Endothelial cell (in vitro differentiated cells): ENCODE measurements around the gene TMEM178A. TPM values are rescaled to one million over a fixed set of nuclear protein-coding genes. Genes with fewer than 3 reads are reported as not detected.

Experiments
- DNase-seq: peaks from one replicate; pipeline ENCODE4 v3.0.0; 2021; ENCODE audit warnings: low spot score
- H3K27ac Mint-ChIP-seq: one replicate; pipeline ENCODE4 v1.8.0; 2021; ENCODE audit warnings: mixed read lengths, inconsistent platforms; ENCODE audit not compliant: unreplicated experiment
- H3K27me3 Mint-ChIP-seq: one replicate; pipeline ENCODE4 v1.8.0; 2021; ENCODE audit warnings: mild to moderate bottlenecking, moderate library complexity, mixed read lengths, inconsistent platforms; ENCODE audit not compliant: unreplicated experiment
- H3K36me3 Mint-ChIP-seq: one replicate; pipeline ENCODE4 v1.8.0; 2021; ENCODE audit warnings: mild to moderate bottlenecking, low read depth, mixed read lengths, inconsistent platforms; ENCODE audit not compliant: unreplicated experiment
- H3K4me1 Mint-ChIP-seq: one replicate; pipeline ENCODE4 v1.8.0; 2021; ENCODE audit warnings: mild to moderate bottlenecking, mixed read lengths, inconsistent platforms; ENCODE audit not compliant: unreplicated experiment
- H3K4me3 Mint-ChIP-seq: one replicate; pipeline ENCODE4 v1.8.0; 2021; ENCODE audit warnings: mild to moderate bottlenecking, mixed read lengths, inconsistent platforms; ENCODE audit not compliant: unreplicated experiment
- H3K9me3 Mint-ChIP-seq: one replicate; pipeline ENCODE4 v1.8.0; 2021; ENCODE audit warnings: mixed read lengths, inconsistent platforms; ENCODE audit not compliant: unreplicated experiment
- CTCF ChIP-seq: fragments of 200-600 bp; sonication (generic); IDR thresholded peaks from one replicate; pipeline ENCODE4 v1.5.0; 2021; ENCODE audit warnings: antibody characterized with exemption; ENCODE audit not compliant: unreplicated experiment
- long read RNA-seq: library from polyadenylated mRNA; unstranded; transcript quantifications from one replicate; pipeline ENCODE4 v2.0.0, GENCODE V29; 2020; ENCODE audit not compliant: unreplicated experiment
- total RNA-seq: library from RNA; stranded (reverse); fragmentation: NEBNext Ultra II Directional; extraction: Animal tissue kit (Norgen Biotek cat#: 25700); gene quantifications from one replicate; pipeline ENCODE4 v1.2.1, GENCODE V29; 2021; ENCODE audit not compliant: unreplicated experiment

Gene TMEM178A
- total RNA-seq = 4.8 TPM
- long read RNA-seq, partial matches to known transcripts = 1 of 4 reads
- long read RNA-seq, other reads (novel, unspliced or antisense) = 2 of 4 reads

DNA sequence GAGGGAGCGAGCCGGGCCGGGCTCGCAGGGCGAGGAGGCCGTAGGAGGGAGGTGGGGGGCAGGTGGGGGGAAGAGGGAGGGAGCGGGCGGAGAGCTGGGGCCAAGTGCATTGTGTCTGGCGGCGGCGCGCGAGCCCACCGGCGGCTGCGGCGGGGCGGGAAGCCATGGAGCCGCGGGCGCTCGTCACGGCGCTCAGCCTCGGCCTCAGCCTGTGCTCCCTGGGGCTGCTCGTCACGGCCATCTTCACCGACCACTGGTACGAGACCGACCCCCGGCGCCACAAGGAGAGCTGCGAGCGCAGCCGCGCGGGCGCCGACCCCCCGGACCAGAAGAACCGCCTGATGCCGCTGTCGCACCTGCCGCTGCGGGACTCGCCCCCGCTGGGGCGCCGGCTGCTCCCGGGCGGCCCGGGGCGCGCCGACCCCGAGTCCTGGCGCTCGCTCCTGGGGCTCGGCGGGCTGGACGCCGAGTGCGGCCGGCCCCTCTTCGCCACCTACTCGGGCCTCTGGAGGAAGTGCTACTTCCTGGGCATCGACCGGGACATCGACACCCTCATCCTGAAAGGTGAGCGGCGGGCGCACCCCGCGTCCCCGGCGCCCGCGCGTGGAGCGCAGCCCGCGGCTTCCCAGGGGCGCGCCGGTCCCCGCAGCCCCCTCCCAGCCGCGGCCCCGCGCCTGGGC lies at the start of gene TMEM178A:
Gene TMEM178A (plus strand): TSS at position 107 of the 680 bp plus-strand sequence. CDS start 58 bp downstream, at position 165.
- no peak for TF ChIP-seq CTCF
- Mint-ChIP-seq H3K4me1 (peaks cover 23% of the 10 kb centered on the region), H3K27me3 (peaks cover 20% of the 10 kb centered on the region), H3K36me3 (peaks cover 9% of the 10 kb centered on the region), H3K27ac (peak within 1 kb of the TSS; percentile 76), H3K9me3 (no peaks in the 10 kb centered on the region), H3K4me3 (peak within 1 kb of the TSS; percentile 98)
- peak; percentile 41 for DNase-seq

- H3K27me3 Mint-ChIP-seq = peaks cover 3% of the 10 kb centered on the region
- no peak overlapping the region for H3K4me3 Mint-ChIP-seq
- no peaks in the 10 kb centered on the region for H3K36me3 Mint-ChIP-seq
- no peak for DNase-seq
- TF ChIP-seq CTCF = no peak
- H3K4me1 Mint-ChIP-seq = no peaks in the 10 kb centered on the region
- no peaks in the 10 kb centered on the region for H3K9me3 Mint-ChIP-seq
- no peak overlapping the region for H3K27ac Mint-ChIP-seq
These were observed 47.5 kb upstream of the TMEM178A start for GRCh38 chr2:39618236-39618635.

GRCh38 chr2:39618736-39619135 lies 47.0 kb upstream of the TMEM178A start:
- Mint-ChIP-seq H3K9me3 (no peaks in the 10 kb centered on the region), H3K36me3 (no peaks in the 10 kb centered on the region), H3K4me1 (no peaks in the 10 kb centered on the region), H3K27me3 (peaks cover 5% of the 10 kb centered on the region), H3K4me3 (no peak overlapping the region), H3K27ac (no peak overlapping the region)
- no peak for TF ChIP-seq CTCF
- DNase-seq = no peak

DNA sequence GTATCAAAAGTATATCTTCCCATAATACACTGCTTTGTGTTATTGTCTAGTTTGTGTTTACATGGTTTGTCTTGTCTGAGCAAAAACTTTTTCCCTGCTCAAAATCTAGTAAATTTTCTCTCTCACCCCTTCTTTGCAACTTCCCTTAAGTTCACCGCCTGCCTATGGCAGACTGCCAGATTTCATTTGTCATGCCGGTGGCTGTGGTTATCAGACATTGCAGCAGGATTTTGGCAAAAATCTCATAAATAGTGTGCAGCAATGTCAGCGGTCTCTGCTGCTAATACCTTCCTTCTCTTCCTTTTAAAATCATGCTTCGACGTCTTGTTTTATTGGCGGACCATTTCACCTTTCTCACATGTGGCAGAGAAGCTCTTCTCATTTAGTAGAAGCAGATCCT lies 45.6 kb upstream of the TMEM178A start:
- Mint-ChIP-seq H3K4me3 (no peak overlapping the region), H3K9me3 (no peaks in the 10 kb centered on the region), H3K27ac (no peak overlapping the region), H3K4me1 (no peaks in the 10 kb centered on the region), H3K27me3 (peaks cover 5% of the 10 kb centered on the region), H3K36me3 (no peaks in the 10 kb centered on the region)
- TF ChIP-seq CTCF = no peak
- no peak for DNase-seq

GRCh38 chr2:39621596-39621995 lies 44.1 kb upstream of the TMEM178A start:
- DNase-seq = no peak
- peaks cover 5% of the 10 kb centered on the region for H3K4me1 Mint-ChIP-seq
- no peaks in the 10 kb centered on the region for H3K36me3 Mint-ChIP-seq
- H3K27me3 Mint-ChIP-seq = peaks cover 4% of the 10 kb centered on the region
- no peak overlapping the region for H3K27ac Mint-ChIP-seq
- TF ChIP-seq CTCF = no peak
- H3K4me3 Mint-ChIP-seq = no peak overlapping the region
- H3K9me3 Mint-ChIP-seq = no peaks in the 10 kb centered on the region
